Spleen (tissue), 7 donors: ENCODE data around the gene FAR1.

Experiments used
- CTCF ChIP-seq, 11 experiments: fragments of 200-600 bp in 7 of 11; fragments of 450-650 bp in 4 of 11; sonication (generic) in 4 of 11; IDR thresholded peaks in 8 of 11; conservative IDR thresholded peaks in 3 of 11; 1 replicate in 7 of 11; 2 replicates in 4 of 11; pipeline versions ENCODE4 v1.4.0 to v1.8.0; 2016 to 2021; ENCODE audit warnings: antibody characterized with exemption in 11 of 11, inconsistent platforms in 4 of 11, mild to moderate bottlenecking in 1 of 11
- POLR2AphosphoS5 ChIP-seq, 3 donors: sonication (generic); formaldehyde crosslinking; IDR thresholded peaks; one replicate each; pipeline ENCODE4 v1.5.1; 2017; ENCODE audit warnings: antibody characterized with exemption in 3 of 3
- donor health status: DM: no; HTN: no; CAD: no; lungs with moderate emphysema.
- donor health status: DM: no; HTN: no; CAD: no.
- donor health status: DM: no; HTN: no; CAD: no.

- TF ChIP-seq CTCF (IDR thresholded peaks at IDR 0.05 in 8 of 11, conservative IDR thresholded peaks at IDR 0.05 in 3 of 11) (peak; percentile 56 to 95 (median 81)), POLR2AphosphoS5 (IDR thresholded peaks at IDR 0.05) (peak; percentile 87 to 95 (median 93))
Measured at GRCh38 chr11:13668102-13668956, at the start of gene FAR1.
